GM18873 (cell line): ENCODE results near the gene PCAT6.
"Not testable (repeated sequence)": the region's sequence is repeated elsewhere in the genome, so short reads cannot be mapped to it uniquely, and the experiment has no call there.

Experiments
- ATAC-seq: cut with Tn5 transposase; IDR thresholded peaks from one replicate; pipeline ENCODE4 v1.9.1; 2021; ENCODE audit warnings: mild to moderate bottlenecking, moderate library complexity, moderate number of reproducible peaks; ENCODE audit not compliant: unreplicated experiment, low FRiP score

The PCAT6 gene

GRCh38 chr1:202810615-202811295 lies at the start of gene PCAT6:
Gene PCAT6 (plus strand): TSS chr1:202810954.
- ATAC-seq, result no peak

GRCh38 chr1:202762019-202762418 lies 48.7 kb upstream of the PCAT6 start:
- no peak for ATAC-seq

- ATAC-seq, result no peak
Observed at GRCh38 chr1:202765721-202766120, 45.0 kb upstream of the PCAT6 start.

- no peak for ATAC-seq
Observed at GRCh38 chr1:202770135-202770534, 40.6 kb upstream of the PCAT6 start.

- ATAC-seq, result no peak
Observed at GRCh38 chr1:202781180-202781579, 29.6 kb upstream of the PCAT6 start.

- no peak for ATAC-seq
Observed at GRCh38 chr1:202786804-202787203, 23.9 kb upstream of the PCAT6 start.

- no peak for ATAC-seq
Observed at GRCh38 chr1:202788800-202789199, 22.0 kb upstream of the PCAT6 start.

- ATAC-seq, result no peak
Observed at GRCh38 chr1:202791077-202791747, 19.5 kb upstream of the PCAT6 start.

GRCh38 chr1:202794051-202794740 lies 16.6 kb upstream of the PCAT6 start:
- no peak for ATAC-seq

GRCh38 chr1:202794931-202795330 lies 15.8 kb upstream of the PCAT6 start:
- not testable (repeated sequence) for ATAC-seq

GRCh38 chr1:202796670-202797069 lies 14.1 kb upstream of the PCAT6 start:
- no peak for ATAC-seq

- no peak for ATAC-seq
Observed at GRCh38 chr1:202798260-202798659, 12.5 kb upstream of the PCAT6 start.

GRCh38 chr1:202798792-202799331 lies 11.9 kb upstream of the PCAT6 start:
- ATAC-seq, result no peak

- no peak for ATAC-seq
Observed at GRCh38 chr1:202800742-202801141, 10.0 kb upstream of the PCAT6 start.

GRCh38 chr1:202801175-202801574 lies 9.6 kb upstream of the PCAT6 start:
- no peak for ATAC-seq

- no peak for ATAC-seq
Observed at GRCh38 chr1:202802034-202802433, 8.7 kb upstream of the PCAT6 start.

- no peak for ATAC-seq
Observed at GRCh38 chr1:202802998-202803932, 7.5 kb upstream of the PCAT6 start.

GRCh38 chr1:202804126-202804525 lies 6.6 kb upstream of the PCAT6 start:
- no peak for ATAC-seq

- no peak for ATAC-seq
Observed at GRCh38 chr1:202805886-202806844, 4.6 kb upstream of the PCAT6 start.
